Right renal cortex interstitium (tissue), 3 donors: ENCODE data around the gene SAMD11. TPM values are rescaled to one million over a fixed set of nuclear protein-coding genes. Genes with fewer than 3 reads are reported as not detected.
"Not testable (repeated sequence)": the region's sequence is repeated elsewhere in the genome, so short reads cannot be mapped to it uniquely, and the experiment has no call there.

Source experiments
- DNase-seq, 3 donors: peaks; one replicate each; pipeline ENCODE4 v3.0.0-alpha.2; 2013; ENCODE audit warnings: low read depth in 3 of 3, low spot score in 2 of 3
- polyA plus RNA-seq, 3 donors: library from polyadenylated mRNA; unstranded; fragments of 120-200 nt; gene quantifications; one replicate each; pipeline ENCODE4 v1.2.1, GENCODE V29; 2013; ENCODE audit not compliant: insufficient read length in 3 of 3

Gene SAMD11
- polyA plus RNA-seq, 3 donors, result 39.9 to 43.0 (median 42.7) TPM

GRCh38 chr1:944341-945325, 20.9 kb downstream of the SAMD11 start:
- peak in 2 of 3 donors; percentile 83 for DNase-seq

GRCh38 chr1:945688-946556, 22.2 kb downstream of the SAMD11 start:
- no peak for DNase-seq

DNA sequence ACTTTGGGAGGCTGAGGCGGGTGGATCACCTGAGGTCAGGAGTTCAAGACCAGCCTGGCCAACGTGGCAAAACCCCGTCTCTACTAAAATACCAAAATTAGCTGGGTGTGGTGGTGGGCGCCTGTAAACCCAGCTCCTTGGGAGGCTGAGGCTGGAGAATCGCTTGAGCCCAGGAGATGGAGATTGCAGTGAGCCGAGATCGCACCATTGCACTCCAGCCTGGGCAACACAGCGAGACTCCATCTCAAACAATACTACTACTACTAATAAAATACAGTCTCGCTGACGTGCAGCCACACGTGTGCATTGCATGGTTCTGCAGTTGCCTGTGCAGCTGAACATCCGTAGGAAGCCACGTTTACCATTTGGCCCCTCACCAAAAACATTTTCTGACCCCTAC, 23.1 kb downstream of the SAMD11 start:
- not testable (repeated sequence) for DNase-seq

DNA sequence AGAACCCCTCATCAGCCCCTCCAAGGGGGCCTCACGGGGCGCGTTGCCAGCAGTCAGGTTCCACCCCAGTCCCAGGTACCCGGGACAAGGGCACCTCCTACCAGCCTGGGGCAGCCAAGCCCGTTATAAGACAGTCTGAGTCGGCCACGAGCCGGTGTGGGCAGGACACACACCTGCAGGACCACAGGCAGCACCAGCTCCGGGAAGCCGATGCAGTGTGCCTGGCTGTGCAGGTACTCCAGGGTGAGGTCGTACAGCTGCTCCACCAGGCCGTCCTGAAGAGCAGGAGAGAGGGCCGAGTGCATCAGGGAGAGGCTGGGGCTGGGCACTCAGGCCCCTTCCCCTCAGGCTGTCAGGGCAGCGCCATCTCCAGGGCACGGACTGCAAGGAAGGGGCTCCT, 24.2 kb downstream of the SAMD11 start:
- no peak for DNase-seq

DNA sequence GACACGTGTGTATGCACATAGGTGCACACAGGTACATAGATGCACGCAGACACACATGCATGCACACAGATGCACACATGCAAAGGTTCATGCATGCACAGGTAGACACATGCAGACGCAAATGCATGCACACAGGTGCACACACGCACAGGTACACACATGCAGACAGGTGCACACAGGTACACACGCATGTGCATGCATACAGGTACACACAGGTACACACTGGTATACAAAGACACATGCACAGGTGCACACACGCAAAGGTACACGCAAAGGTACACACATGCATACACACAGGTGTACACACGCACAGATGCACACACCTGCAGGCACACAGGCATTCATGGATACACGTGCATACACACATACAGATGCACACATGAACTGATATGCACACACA, 26.5 kb downstream of the SAMD11 start:
- no peak for DNase-seq

DNA sequence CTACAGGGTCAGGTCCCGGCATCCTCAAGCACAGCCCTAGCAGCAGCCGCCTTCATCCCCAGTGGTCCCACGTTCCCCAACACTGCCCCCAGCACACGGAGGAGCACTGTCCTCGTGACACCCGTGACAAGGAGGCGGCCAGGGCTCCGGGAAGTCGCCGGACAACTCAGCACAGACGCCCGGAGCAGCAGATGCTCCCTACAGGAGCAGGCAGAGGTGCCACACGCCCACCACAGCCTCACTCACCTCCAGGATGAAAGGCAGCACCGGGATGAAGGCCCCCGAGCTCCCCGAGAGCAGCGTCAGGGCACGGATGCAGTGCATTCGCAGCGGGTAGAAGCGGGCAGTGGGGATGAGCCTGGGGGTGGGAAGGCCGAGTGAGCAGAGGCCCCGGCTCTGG, 27.2 kb downstream of the SAMD11 start:
- no peak for DNase-seq

GRCh38 chr1:951364-951763, 27.6 kb downstream of the SAMD11 start:
- no peak for DNase-seq

GRCh38 chr1:952201-952600, 28.5 kb downstream of the SAMD11 start:
- no peak for DNase-seq

DNA sequence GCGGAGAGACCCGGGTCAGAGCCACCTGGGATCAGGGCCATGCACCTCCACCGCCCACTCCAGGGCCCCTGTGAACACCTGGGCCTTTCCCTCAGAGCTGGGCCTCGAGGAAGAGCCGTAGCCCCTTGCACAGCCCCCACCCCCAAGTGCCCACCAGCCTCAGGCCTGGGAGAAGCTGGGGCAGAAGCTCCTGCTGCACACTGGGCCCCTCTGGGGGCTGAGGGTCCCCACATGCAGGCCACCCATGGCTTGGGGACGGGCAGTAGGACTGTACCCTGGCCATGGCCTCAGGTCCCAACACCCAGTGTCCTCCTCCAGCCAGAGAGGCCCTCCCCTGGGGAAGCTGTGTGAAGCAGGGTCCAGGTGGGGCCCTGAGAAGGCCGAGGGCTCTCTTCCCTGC, 28.9 kb downstream of the SAMD11 start:
- no peak for DNase-seq

- DNase-seq, result no peak
These were observed 30.0 kb downstream of the SAMD11 start for GRCh38 chr1:953524-954320.

DNA sequence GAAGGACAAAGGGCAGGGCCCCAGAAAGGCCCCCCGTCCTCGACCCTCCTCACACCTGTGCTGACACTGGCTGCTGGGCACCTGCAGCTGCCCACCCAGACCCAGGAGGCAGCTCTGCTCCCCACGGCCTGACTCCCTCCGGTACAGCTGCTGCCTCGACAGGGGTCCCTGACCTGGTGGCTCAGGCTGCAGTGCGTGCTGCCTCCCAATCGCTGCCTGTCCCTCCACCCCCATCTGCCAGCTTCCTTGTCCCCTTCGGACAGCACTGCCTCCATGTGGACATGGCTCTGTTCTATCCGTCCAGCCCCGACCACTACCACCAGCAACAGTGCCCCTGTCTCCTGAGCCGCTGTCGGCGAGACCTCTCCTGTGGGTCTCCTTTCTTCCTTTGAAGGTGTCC, 31.2 kb downstream of the SAMD11 start:
- DNase-seq, result no peak

- DNase-seq, result no peak
These were observed 31.8 kb downstream of the SAMD11 start for GRCh38 chr1:955474-955873.

DNA sequence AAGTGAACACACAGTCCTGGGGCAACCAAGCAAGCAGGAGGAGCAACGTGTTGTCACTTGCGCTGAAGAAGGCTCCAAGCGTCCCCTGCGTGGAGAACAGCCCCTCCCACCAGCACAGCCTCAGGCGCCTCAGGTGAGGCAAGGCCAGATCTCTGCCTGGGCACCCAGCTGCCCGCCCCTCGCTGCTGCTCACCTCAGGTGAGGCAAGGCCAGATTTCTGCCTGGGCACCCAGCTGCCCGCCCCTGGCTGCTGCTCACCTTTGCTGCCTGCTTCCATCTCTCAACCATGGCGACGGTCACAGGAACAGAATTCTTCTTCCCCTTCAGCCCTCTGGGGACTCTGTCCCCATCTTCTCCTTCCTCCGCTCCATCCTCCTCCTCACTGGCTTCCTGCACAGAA, 32.9 kb downstream of the SAMD11 start:
- DNase-seq, result no peak

DNA sequence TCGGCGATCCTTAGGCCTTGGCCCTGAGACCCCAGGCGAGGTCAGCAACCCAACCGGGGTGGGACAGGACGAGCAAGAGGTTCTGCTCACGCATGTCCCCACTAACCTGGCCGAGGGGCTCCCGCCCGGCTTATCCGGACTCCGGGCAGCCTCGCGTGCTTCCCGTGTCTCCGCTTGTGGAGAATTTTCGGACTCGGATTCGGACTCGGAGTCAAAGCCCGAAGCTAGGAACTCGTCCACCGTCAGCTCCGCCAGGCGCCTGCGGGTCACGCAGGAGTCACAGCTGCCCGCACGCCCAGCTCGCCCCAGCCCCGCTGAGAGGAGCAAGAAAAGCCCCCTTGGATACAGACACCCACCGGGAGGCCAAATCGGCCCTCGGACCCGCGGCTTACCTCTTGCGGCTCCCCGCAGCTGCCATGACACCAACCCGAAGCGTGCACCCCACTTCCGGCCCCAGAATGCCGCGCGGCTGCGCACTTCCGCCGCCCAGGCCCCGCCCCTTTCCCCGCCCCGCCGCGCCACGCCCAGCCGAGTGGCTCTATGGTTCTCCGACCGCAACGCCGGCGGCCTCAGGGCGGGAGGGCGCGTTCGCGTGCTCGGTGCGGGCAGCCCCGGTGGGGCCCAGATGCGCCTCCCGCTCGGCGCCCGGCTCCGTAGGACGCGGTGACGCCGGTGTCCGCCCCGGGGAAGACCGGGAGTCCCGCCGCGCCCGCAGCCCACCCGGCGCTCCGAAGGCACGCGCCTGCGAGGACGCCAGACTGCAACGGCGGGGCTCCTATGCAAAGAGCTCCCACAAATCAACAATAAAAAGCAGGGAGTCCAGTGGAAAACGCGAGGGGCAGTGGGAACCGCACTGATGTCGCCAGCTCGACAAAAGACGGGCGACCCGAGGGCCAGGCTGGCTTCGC, 35.4 kb downstream of the SAMD11 start, which contains the start of gene NOC2L:
Gene NOC2L (minus strand): TSS at position 434 of the 908 bp plus-strand sequence. CDS start 16 bp downstream, at position 418.
- peak in 1 of 3 donors; percentile 75 for DNase-seq

GRCh38 chr1:959731-960362, 36.1 kb downstream of the SAMD11 start:
- no peak for DNase-seq

DNA sequence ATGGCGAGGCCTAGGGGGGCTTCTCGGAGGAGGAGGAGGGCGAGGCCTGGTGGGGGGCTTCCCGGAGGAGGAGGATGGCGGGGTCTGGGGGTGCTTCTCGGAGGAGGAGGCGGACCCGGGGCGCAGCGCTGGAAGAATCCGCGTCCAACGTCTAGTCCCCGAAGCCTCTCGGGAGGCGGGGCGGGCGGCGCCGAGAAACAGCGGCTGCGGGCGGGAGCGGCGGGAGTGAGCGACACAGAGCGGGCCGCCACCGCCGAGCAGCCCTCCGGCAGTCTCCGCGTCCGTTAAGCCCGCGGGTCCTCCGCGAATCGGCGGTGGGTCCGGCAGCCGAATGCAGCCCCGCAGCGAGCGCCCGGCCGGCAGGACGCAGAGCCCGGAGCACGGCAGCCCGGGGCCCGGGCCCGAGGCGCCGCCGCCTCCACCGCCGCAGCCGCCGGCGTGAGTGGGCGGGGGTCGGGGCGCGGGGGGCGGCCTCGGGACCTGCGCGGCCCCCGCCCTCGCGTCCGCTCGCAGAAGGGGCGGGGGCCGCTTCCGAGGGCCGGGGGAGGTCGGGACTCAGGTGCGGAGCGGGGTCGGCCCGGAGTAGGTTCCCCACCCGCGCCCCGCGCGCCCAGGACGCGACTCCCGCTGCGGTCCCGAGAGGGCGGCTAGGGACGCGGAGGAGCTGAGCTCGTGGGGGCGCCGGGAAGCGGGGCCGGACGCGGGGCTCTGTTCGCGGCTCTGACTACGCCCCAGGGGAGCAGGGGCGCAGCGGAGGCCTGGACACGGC, 36.8 kb downstream of the SAMD11 start, which contains the start of gene KLHL17:
Gene KLHL17 (plus strand): TSS at position 222 of the 769 bp plus-strand sequence. CDS start 110 bp downstream, at position 332.
- DNase-seq, result no peak

GRCh38 chr1:961132-961669, 37.5 kb downstream of the SAMD11 start:
- no peak for DNase-seq
